WTC11 (cell line): ENCODE results near the gene NCS1. TPM values are rescaled to one million over a fixed set of nuclear protein-coding genes. Genes with fewer than 3 reads are reported as not detected.

Experiments
- ATAC-seq: fragments of 200-7000 bp; cut with Tn5 transposase; 2 replicates; pipeline ENCODE4 v1.10.0; 2021; ENCODE audit warnings: mild to moderate bottlenecking, moderate library complexity
- CTCF ChIA-PET: fragments of 300-600 bp; sonication (Branson Sonifier 250); formaldehyde crosslinking; loops from one replicate; lab custom pipeline; 2021; ENCODE audit warnings: antibody characterized with exemption; lab: Charles Lee
- POLR2A ChIA-PET: fragments of 350-600 bp; sonication (Branson Sonifier 250); formaldehyde crosslinking; loops from one replicate; lab custom pipeline; 2021; ENCODE audit warnings: antibody characterized with exemption; lab: Charles Lee
- DNase-seq: peaks from one replicate; pipeline ENCODE4 v3.0.0; 2021; ENCODE audit warnings: low spot score
- H3K27ac Mint-ChIP-seq: 2 replicates; pipeline ENCODE4 v1.8.0; 2021; ENCODE audit warnings: mixed read lengths
- H3K27me3 Mint-ChIP-seq: 2 replicates; pipeline ENCODE4 v1.8.0; 2021; ENCODE audit warnings: low read depth, mild to moderate bottlenecking, moderate library complexity, mixed read lengths
- H3K36me3 Mint-ChIP-seq: 2 replicates; pipeline ENCODE4 v1.8.0; 2021; ENCODE audit warnings: mixed read lengths
- H3K4me1 Mint-ChIP-seq: 2 replicates; pipeline ENCODE4 v1.8.0; 2022; ENCODE audit warnings: mixed read lengths
- H3K4me3 Mint-ChIP-seq: 2 replicates; pipeline ENCODE4 v1.8.0; 2021; ENCODE audit warnings: mild to moderate bottlenecking, moderate library complexity, mixed read lengths
- H3K9me3 Mint-ChIP-seq: 2 replicates; pipeline ENCODE4 v1.8.0; 2021; ENCODE audit warnings: mixed read lengths
- CREB1 ChIP-seq: sonication (generic); formaldehyde crosslinking; IDR thresholded peaks from 2 replicates; pipeline ENCODE4 v1.8.0; 2023; ENCODE audit warnings: mild to moderate bottlenecking, missing genetic modification reagents
- CREM ChIP-seq: sonication (generic); formaldehyde crosslinking; IDR thresholded peaks from 2 replicates; pipeline ENCODE4 v1.8.1; 2022; ENCODE audit warnings: mild to moderate bottlenecking, missing genetic modification reagents, moderate library complexity
- GABPB1 ChIP-seq: sonication (generic); formaldehyde crosslinking; IDR thresholded peaks from 2 replicates; pipeline ENCODE4 v1.8.1; 2023; ENCODE audit warnings: mild to moderate bottlenecking, missing genetic modification reagents
- GTF2I ChIP-seq: fragments of 250-450 bp; sonication (Bioruptor Pico); conservative IDR thresholded peaks from 2 replicates; pipeline ENCODE4 v1.4.0; 2021; ENCODE audit warnings: mild to moderate bottlenecking
- KAT7 ChIP-seq: sonication (generic); formaldehyde crosslinking; IDR thresholded peaks from 2 replicates; pipeline ENCODE4 v1.8.1; 2023; ENCODE audit warnings: missing genetic modification reagents, mild to moderate bottlenecking, borderline replicate concordance
- NFATC4 ChIP-seq: fragments of 250-450 bp; sonication (Bioruptor Pico); IDR thresholded peaks from 2 replicates; pipeline ENCODE4 v1.9.0; 2021; ENCODE audit warnings: mild to moderate bottlenecking
- OVOL2 ChIP-seq: fragments of 250-450 bp; sonication (Bioruptor Pico); IDR thresholded peaks from 2 replicates; pipeline ENCODE4 v1.9.0; 2021; ENCODE audit warnings: mild to moderate bottlenecking, borderline replicate concordance
- PREB ChIP-seq: sonication (generic); formaldehyde crosslinking; IDR thresholded peaks from 2 replicates; pipeline ENCODE4 v1.8.1; 2022; ENCODE audit warnings: mild to moderate bottlenecking, missing genetic modification reagents, moderate library complexity, borderline replicate concordance
- PRRX2 ChIP-seq: fragments of 250-450 bp; sonication (Bioruptor Pico); IDR thresholded peaks from 2 replicates; pipeline ENCODE4 v1.8.0; 2021; ENCODE audit warnings: mild to moderate bottlenecking
- RORB ChIP-seq: fragments of 250-450 bp; sonication (Bioruptor Pico); IDR thresholded peaks from 2 replicates; pipeline ENCODE4 v1.9.0; 2021; ENCODE audit warnings: mild to moderate bottlenecking
- SMAD4 ChIP-seq: sonication (generic); formaldehyde crosslinking; IDR thresholded peaks from 2 replicates; pipeline ENCODE4 v1.8.0; 2022; ENCODE audit warnings: mild to moderate bottlenecking, missing genetic modification reagents
- SOX15 ChIP-seq: fragments of 250-450 bp; sonication (Bioruptor Pico); IDR thresholded peaks from 2 replicates; pipeline ENCODE4 v1.9.0; 2021; ENCODE audit warnings: mild to moderate bottlenecking
- SP1 ChIP-seq: sonication (generic); formaldehyde crosslinking; conservative IDR thresholded peaks from 2 replicates; pipeline ENCODE4 v1.8.1; 2022; ENCODE audit warnings: missing genetic modification reagents
- TEAD1 ChIP-seq: sonication (generic); formaldehyde crosslinking; IDR thresholded peaks from 2 replicates; pipeline ENCODE4 v1.8.0; 2022; ENCODE audit warnings: mild to moderate bottlenecking, missing genetic modification reagents
- ZBTB21 ChIP-seq: sonication (generic); formaldehyde crosslinking; IDR thresholded peaks from 2 replicates; pipeline ENCODE4 v1.8.1; 2023; ENCODE audit warnings: mild to moderate bottlenecking, missing genetic modification reagents, borderline replicate concordance
- ZMAT4 ChIP-seq: fragments of 250-450 bp; sonication (Bioruptor Pico); IDR thresholded peaks from 2 replicates; pipeline ENCODE4 v1.9.0; 2021; ENCODE audit warnings: mild to moderate bottlenecking
- ZNF121 ChIP-seq: sonication (generic); formaldehyde crosslinking; IDR thresholded peaks from 2 replicates; pipeline ENCODE4 v1.8.0; 2023; ENCODE audit warnings: missing genetic modification reagents
- ZNF138 ChIP-seq: sonication (generic); formaldehyde crosslinking; conservative IDR thresholded peaks from 2 replicates; pipeline ENCODE4 v1.8.1; 2022; ENCODE audit warnings: mild to moderate bottlenecking, moderate library complexity, missing genetic modification reagents
- ZNF281 ChIP-seq: sonication (generic); formaldehyde crosslinking; IDR thresholded peaks from 2 replicates; pipeline ENCODE4 v1.8.0; 2023; ENCODE audit warnings: mild to moderate bottlenecking, missing genetic modification reagents
- ZNF396 ChIP-seq: fragments of 250-450 bp; sonication (Bioruptor Pico); IDR thresholded peaks from 2 replicates; pipeline ENCODE4 v1.8.0; 2021; ENCODE audit warnings: mild to moderate bottlenecking, moderate library complexity, borderline replicate concordance
- ZNF416 ChIP-seq: fragments of 250-450 bp; sonication (Bioruptor Pico); IDR thresholded peaks from 2 replicates; pipeline ENCODE4 v1.9.0; 2021; ENCODE audit warnings: mild to moderate bottlenecking, inconsistent platforms
- ZSCAN18 ChIP-seq: fragments of 250-450 bp; sonication (Bioruptor Pico); IDR thresholded peaks from 2 replicates; pipeline ENCODE4 v2.1.2; 2022; ENCODE audit warnings: mild to moderate bottlenecking, moderate library complexity
- total RNA-seq: library from RNA; stranded (reverse); gene quantifications from 3 replicates; pipeline ENCODE4 v1.2.3, GENCODE V29; 2021

The NCS1 gene
- total RNA-seq, 1 experiment from 2014 or later: 32.4 TPM

GRCh38 chr9:130227833-130228232 lies 55.6 kb downstream of the NCS1 start (continued):
- TF ChIP-seq GTF2I (CRISPR knock-in tag) (no peak), CREM (CRISPR knock-in tag) (no peak), KAT7 (no peak), ZBTB21 (CRISPR knock-in tag) (no peak), GABPB1 (CRISPR knock-in tag) (no peak), TEAD1 (no peak), SP1 (CRISPR knock-in tag) (no peak), RORB (CRISPR knock-in tag) (no peak)

- H3K4me3 Mint-ChIP-seq: no peak overlapping the region
- H3K27me3 Mint-ChIP-seq: no peaks in the 10 kb centered on the region
- CTCF ChIA-PET: interaction anchor here (1.2 kb wide), 1 partner anchor 13 kb away, joined by 4 read pairs; no protein-coding TSS in a partner anchor
- ATAC-seq: no peak
- peaks cover 14% of the 10 kb centered on the region for H3K9me3 Mint-ChIP-seq
- DNase-seq: no peak
- peaks cover 7% of the 10 kb centered on the region for H3K4me1 Mint-ChIP-seq
- peaks cover 40% of the 10 kb centered on the region for H3K36me3 Mint-ChIP-seq
- POLR2A ChIA-PET: no interaction called here
- no peak overlapping the region for H3K27ac Mint-ChIP-seq
- TF ChIP-seq ZNF281 (CRISPR knock-in tag) (no peak), ZSCAN18 (CRISPR knock-in tag) (no peak), ZNF138 (CRISPR knock-in tag) (no peak), PREB (CRISPR knock-in tag) (no peak), NFATC4 (CRISPR knock-in tag) (no peak), ZNF121 (CRISPR knock-in tag) (no peak), CREB1 (no peak), KAT7 (no peak), ZMAT4 (CRISPR knock-in tag) (no peak), SP1 (CRISPR knock-in tag) (no peak), ZNF396 (no peak), SOX15 (no peak), OVOL2 (no peak), ZNF416 (CRISPR knock-in tag) (no peak)
Measured at GRCh38 chr9:130229759-130230158, 57.6 kb downstream of the NCS1 start.

- no peak for ATAC-seq
- peaks cover 14% of the 10 kb centered on the region for H3K9me3 Mint-ChIP-seq
- TF ChIP-seq PRRX2 (CRISPR knock-in tag) (no peak), SMAD4 (CRISPR knock-in tag) (no peak)
- TF ChIP-seq, all 79 proteins: peak for 0
- H3K27me3 Mint-ChIP-seq: no peaks in the 10 kb centered on the region
- ChIA-PET CTCF (no interaction called here), POLR2A (no interaction called here)
- H3K27ac Mint-ChIP-seq: no peak overlapping the region
- H3K4me1 Mint-ChIP-seq: peaks cover 7% of the 10 kb centered on the region
- DNase-seq: no peak
- H3K4me3 Mint-ChIP-seq: no peak overlapping the region
- H3K36me3 Mint-ChIP-seq: peaks cover 36% of the 10 kb centered on the region
Measured at GRCh38 chr9:130230631-130231030, 58.4 kb downstream of the NCS1 start.
